ENCODE measurements around the gene UMPS.

The UMPS gene

DNA sequence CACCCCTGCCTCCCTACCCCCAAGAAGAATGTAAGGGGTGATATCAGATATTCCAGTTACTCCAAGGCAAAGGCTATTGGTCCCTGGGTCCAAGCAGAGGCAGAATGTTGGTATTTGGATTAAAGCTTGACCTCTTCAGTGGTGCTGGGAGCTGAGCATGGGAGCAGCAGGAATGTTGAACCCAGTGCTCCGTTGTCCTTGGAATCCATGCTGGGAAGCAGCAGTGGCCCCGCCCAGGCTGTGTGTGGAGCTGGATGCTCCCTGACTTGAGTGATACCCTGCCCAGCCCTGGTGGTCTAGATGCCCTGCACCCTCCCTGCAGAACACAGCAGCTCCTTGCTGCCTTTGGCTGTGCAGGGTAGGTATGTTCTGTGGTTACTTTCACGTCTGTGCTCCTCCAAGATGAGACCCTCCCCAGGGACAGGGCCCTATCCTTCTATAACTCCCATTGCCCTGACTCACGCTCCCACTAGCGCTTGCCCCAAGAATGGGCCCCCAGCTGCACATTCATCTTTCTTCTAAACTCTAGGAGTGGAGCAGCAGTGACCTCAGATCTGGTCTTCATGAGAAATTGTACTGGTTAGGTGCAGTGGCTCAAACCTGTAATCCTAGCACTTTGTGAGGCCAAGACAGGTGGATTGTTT lies 35.1 kb downstream of the UMPS start:
- DNase-seq = no peak

DNA sequence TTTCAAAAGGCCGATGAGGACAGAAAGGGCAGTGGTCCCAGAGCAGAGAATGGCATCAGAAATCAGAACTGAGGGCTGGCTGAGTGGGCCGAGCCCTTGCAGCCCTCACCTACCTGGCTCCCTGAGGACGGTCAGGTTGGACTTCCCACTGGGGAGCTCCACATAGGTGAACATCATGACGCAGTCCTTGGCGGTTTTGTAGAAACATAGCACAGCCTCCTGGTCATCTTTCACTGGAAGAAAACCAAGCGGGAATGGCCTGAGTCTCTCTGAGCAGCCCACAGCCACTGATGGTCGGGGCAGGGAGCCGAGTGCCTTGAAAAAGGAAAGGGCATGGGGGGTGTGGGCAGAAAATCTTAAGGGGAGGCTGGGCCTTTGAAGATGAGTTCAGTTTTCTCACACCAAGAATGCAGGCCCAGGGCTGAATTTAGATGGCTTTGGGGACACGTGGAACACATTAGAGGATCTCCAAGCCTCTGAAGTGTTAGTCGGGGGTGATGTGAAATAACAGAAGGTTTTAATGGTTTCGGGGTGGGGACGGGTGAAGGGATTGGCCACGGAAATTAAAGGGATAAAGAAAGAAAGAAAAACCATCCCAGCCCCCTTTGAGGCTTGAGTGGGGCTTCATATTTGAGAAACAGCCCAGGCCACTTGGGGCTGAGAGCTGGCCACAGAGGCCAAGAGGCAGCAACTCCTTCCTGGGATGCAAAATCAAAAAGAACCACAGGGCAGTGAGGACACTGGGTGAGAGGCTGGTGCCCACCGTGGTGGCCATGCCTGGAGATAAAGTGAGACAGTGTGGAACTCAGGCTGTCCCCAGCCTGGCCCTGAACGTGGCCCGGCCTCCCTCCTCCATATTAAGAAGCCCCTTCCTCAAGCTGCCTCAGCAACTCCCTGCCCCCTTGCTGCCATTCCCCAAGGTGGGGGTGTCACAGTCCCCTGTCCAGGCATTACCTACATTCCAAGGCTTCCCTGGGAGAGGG lies 36.2 kb downstream of the UMPS start:
- DNase-seq = no peak

DNA sequence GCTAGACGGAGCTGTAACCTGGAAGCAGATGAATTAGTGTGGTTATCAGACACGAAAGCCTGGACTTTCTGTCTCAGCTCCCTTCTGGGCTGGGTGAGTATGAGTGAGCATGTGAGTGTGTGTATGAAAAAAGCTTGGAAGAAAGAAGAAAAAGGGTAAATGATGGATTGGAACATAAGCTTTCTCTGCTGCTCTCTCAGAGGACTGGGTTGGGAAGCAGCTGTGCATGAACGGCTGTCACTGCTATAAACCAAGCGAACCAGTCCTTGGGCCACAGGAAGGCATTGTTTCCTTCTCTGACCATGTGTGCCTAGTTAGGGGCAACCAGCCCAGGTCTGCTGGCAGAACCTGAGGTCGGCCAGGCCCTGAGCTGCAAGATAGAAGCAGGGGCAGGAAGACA lies 37.0 kb downstream of the UMPS start:
- DNase-seq = no peak

DNA sequence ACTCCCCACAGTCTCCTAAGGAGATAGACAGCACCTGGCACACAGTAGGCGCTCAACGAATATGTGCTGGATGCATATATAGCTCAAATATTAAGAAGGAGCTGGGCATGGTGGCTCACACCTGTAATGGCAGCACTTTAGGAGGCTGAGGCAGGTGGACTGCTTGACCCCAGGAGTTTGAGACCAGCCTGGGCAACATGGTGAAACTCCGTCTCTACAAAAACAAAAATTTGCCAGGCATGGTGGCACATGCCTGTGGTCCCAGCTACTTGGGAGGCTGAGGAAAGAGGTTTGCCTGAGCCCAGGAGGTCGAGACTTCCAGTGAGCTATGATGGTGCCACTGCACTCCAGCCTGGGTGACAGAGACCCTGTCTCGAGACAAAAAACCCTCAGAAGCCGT lies 37.4 kb downstream of the UMPS start:
- DNase-seq = no peak

- no peak for DNase-seq
Observed at GRCh38 chr3:124768812-124769211, 38.6 kb downstream of the UMPS start.

- no peak for DNase-seq
Observed at GRCh38 chr3:124769462-124769861, 39.2 kb downstream of the UMPS start.

- no peak for DNase-seq
Observed at GRCh38 chr3:124770336-124771082, 40.3 kb downstream of the UMPS start.

GRCh38 chr3:124771083-124771445 lies 40.8 kb downstream of the UMPS start:
- DNase-seq = no peak

GRCh38 chr3:124772081-124772831 lies 42.0 kb downstream of the UMPS start:
- no peak for DNase-seq

DNA sequence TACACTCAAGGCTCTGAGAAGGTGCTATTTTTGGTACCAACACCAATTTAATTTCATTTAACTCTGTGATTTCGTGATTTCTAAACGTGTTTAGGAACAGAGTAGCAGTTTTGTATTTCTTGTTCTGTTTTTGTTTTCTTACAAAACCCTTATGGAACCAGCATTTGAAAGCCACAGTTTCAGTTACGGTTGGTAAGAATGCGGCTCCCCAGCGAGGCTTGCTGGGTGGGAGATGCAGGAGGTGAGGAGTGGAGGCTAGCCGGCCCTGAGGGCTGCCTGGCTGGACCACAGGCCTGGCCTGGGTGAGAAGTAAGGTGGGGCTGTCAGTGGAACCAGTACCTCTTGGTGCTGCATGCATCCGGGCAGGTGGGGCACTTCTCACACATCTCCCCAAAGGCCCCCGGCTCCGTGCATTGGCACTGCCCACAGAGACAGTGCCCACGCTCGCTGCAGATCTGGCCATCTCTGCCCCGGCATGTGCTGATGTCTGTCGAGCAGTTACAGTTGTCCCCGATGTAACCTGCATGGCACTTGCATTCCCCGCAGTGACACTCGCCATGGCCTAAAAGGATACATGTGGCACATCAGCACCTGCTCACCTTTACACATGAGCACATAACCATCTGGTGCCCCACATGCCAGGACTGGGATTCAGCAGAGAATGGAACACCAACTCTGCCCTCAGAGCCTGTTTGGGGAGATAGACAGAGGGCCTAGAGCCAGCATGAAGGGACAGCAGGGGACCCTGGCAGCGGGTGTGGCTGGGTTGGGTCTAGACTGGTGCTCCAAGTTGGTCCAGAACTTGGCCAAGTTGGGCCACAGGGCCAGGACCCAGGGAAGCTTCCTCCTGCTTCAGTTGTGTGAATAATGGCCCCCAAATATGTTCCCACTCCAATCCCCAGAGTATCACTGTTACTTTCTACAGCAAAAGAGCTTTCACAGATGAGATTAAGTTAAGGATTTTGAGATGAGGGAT lies 43.4 kb downstream of the UMPS start:
- DNase-seq = no peak

GRCh38 chr3:124774327-124774718 lies 44.1 kb downstream of the UMPS start:
- DNase-seq = no peak

- no peak for DNase-seq
Observed at GRCh38 chr3:124774841-124775402, 44.7 kb downstream of the UMPS start.

GRCh38 chr3:124775877-124776276 lies 45.6 kb downstream of the UMPS start:
- no peak for DNase-seq

GRCh38 chr3:124776856-124777255 lies 46.6 kb downstream of the UMPS start:
- DNase-seq = no peak

DNA sequence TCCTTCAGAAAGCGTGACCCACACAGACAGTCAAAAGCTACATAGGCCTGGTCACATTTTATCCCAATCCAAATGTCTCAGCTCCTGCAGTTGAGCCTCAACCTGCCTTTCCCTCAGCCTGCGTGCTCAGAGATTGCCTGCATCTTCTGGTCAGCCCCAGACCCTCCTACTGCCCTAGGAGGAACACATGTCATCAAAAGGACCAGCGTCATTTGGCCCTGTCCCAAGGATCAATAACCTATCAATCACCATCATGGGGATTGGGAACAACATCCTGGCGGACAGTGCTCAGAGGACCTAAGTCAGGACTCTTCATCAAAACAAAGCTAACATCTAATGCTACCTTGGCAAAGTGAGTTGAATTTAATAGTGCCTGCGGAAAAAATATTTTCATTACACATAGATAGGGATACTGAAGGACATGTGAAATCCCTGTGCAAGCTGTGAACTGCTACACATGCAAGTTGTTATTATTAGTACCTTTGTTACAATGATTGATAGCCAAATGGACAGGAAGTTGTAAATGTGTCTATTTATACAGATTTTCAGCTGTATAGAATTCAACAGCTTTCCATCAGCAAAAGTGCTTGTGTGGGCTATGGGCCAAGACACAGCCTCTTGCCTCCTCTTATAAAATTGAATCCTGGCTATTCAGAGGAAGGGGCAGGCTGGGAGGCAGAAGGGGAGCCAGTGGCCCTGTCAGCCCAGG lies 47.7 kb downstream of the UMPS start:
- no peak for DNase-seq

GRCh38 chr3:124779116-124779515 lies 48.9 kb downstream of the UMPS start:
- no peak for DNase-seq

DNA sequence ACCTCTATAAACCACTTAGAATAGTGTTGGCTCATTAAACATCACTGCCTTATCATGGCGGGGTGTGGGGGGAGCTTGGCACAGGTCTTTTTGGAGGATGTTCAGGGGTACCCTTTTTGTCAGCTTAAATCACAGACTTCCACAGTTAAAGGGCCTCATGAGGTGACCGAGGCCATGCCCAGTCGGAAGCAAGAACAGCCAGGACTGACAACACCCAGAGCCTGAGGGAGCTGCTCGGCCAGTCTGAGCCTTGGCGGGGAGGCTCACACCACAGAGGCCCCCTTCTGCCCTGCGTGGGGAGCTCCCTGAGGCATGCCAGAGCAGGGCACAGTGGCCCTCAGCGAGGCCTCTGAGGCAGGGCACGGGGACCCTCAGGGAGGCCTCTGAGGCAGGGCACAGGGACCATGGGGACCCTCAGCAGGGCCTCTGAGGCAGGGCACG lies 49.5 kb downstream of the UMPS start:
- no peak for DNase-seq

GRCh38 chr3:124780356-124780755 lies 50.1 kb downstream of the UMPS start:
- DNase-seq = no peak

- DNase-seq = no peak
Observed at GRCh38 chr3:124780761-124781475, 50.7 kb downstream of the UMPS start.
